CD4-positive, alpha-beta T cell treated with Interleukin-4 for 1 hour (primary cell): Measurements from ENCODE around the gene RREB1.

Experiments
- DNase-seq, 2 donors: peaks; one replicate each; pipeline ENCODE4 v3.0.0-alpha.2; 2020 to 2022

RREB1 gene

GRCh38 chr6:7230956-7231713 lies 123.4 kb downstream of the RREB1 start:
- DNase-seq, result no peak

- DNase-seq, result no peak
These were observed 124.6 kb downstream of the RREB1 start for GRCh38 chr6:7232351-7232750.

- DNase-seq, result no peak
These were observed 126.8 kb downstream of the RREB1 start for GRCh38 chr6:7234547-7234946.

DNA sequence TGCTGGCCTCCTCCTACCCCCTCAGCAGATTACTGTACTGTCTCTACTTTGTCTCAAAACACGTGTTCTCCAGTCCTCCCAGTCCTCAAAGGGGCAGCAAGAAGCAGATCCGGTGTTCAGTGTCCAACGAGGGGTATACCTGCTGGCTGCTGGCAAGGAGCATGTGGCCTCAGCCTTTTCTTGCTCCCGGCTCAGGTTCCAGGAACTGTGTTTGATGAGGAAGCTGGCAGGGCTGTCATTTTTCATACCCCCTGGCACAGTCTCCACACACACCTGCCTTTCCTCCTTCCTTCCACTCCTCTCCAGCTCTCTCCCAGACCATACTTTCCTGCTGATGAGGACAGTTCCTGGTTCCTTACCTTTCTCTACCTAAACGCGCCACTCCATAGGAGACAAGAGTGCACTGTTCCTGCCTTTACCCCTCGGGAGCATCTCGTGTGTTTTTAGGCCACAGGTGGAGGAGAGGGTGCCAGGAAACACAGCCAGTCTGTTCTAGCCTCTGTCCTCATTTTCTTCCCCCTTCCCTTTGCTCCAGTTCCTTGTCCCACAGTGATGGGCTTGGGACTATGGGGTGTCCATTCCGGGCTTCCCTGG lies 128.0 kb downstream of the RREB1 start:
- no peak for DNase-seq

GRCh38 chr6:7236306-7237209 lies 128.8 kb downstream of the RREB1 start:
- DNase-seq, result no peak

DNA sequence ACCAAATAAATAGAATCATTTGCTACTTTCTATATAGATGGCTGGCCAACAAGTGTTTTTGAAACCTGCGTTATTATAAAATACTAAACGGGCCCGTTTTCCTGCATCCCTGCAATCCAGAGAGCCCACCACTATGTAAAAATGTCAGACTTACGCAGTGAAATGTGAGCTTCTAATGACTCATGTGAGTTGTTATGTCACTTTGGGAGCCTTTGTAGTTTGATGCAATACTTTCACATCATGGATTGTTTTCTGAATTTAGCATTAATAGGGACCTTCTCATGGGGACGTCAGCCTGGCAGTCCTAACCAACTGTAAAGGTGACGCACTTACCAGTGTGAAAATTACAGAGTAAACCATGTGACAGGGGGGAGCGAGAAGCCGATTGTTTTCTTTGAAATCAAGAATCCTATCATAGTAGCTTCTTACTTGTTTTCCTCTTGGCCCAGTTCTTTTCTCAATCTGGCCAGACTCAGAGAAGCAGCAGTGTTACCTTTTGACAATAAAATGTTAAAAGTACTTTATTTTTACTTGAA lies 130.0 kb downstream of the RREB1 start:
- DNase-seq, result no peak

GRCh38 chr6:7238526-7238899 lies 130.8 kb downstream of the RREB1 start:
- DNase-seq, result no peak

DNA sequence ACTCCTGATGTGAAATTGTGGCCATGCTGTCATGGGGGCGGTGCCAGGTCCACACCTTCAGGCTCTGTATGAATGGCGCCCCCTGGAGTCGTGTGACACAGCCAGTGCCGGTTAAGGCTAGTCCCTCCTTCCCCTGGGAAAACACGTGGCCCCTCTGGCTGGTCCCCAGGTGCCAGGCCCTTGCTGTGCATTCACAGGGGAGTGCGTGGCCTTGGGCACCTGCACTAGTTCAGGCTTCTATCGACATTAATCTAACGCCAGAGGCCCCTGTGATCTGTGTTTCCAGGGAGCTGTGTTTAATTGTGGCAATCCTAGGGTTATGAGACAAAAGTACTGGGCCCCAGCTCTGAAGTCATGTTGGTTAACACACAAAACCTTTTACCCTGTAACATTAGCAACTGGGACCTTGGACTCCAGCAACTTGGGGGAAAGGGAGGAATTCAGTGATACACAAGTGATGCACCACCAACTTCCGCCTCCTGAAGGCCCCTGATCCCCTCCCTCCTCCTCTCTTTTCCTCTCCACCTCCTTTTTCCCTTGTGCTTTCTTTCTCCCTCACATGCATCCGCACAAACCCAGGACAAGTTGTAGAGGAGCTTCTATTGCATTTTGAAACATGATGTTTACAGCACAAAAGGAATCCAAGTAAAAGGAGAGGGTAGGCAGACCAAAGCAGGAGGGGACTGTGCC lies 131.3 kb downstream of the RREB1 start:
- peak; percentile 60 to 79 for DNase-seq

GRCh38 chr6:7239590-7239948 lies 131.8 kb downstream of the RREB1 start:
- DNase-seq, result no peak

- no peak for DNase-seq
These were observed 132.6 kb downstream of the RREB1 start for GRCh38 chr6:7240351-7240750.

- no peak for DNase-seq
These were observed 133.4 kb downstream of the RREB1 start for GRCh38 chr6:7241160-7241559.

DNA sequence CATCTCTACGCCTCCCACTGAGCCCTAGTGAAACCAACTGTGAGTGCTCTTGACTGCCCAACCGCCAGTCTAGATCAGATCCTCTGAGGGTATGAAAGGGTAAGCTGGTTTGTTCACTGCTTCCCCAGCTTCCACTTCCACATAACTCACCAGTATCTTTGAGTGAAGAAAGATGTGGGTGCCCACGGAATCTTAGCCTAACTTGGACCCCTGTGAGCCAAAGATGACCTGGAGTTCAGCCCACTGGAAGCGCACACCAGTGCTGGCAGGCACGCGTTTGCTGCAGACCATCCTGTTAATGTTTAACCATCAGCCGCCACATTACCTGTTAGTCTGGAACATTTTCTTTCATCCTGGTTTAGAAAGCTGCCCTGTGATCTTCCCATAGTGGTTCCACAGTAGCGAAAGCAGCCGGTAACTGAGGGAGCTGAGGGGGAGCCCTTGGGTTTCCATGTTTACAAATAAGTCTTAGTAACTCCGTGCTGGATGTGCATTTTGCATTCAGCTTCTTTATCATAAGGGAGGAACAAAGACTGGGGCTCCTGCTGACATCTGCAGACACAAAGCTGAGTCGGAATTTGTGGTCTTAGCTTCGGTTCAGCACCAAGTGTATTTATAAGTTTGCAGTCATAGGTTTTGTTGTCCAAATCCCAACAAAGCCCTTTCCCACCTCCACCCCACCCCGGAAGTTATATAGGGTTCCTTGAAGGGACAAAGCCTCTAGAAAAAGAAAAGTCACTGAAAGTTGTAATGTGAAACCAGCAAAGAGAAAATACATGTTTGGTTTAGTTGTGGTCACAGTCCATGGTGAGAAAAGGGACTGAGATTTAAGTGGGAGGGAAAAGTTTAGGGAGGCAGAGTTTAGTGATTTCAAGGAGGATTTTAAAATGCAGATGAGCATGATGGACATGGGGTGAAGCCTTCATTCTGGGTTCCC lies 134.2 kb downstream of the RREB1 start:
- no peak for DNase-seq

- no peak for DNase-seq
These were observed 135.0 kb downstream of the RREB1 start for GRCh38 chr6:7242835-7243178.

DNA sequence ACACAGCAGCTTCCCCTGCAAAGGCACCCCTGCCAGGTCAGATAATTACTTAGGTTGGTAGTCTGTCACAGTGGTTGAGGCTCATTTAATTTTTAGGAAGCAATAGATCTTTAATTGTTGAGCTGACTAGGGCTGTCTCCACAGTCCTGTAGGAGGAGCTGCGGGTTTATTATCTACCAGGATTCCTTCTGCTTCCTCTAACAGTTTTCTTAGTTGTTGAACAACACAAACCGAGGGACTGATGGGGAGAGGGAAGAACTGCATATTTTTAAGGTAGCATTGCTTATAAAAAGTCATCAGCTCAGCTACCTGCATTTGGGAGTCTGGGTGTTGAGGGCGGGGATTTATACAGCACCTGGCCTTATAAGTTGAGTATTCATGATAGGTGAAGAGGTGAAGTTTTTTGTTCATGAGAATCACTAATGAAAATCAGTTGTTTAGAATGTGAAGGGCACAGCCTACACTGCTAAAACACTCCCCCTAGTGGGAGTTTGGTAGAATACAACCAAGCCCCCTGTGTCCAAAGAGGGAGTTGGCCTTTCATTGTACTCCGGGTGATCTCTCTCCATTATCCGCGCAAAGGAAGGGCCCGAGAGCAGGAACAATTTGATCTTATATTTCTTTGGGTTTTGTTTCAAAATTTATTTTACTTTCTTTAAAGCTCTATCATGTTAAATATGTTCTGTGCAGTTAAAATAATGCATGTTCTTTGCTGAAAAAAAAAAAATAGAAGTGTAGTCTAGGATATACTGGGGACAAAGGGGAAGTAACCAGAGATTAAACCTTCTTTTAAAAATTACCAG lies 135.6 kb downstream of the RREB1 start:
- peak; percentile 47 to 73 for DNase-seq

GRCh38 chr6:7245668-7246393 lies 138.1 kb downstream of the RREB1 start:
- DNase-seq, result no peak

- DNase-seq, result no peak
These were observed 138.8 kb downstream of the RREB1 start for GRCh38 chr6:7246401-7247178.

GRCh38 chr6:7247179-7247456 lies 139.4 kb downstream of the RREB1 start:
- no peak for DNase-seq

GRCh38 chr6:7247828-7248227 lies 140.1 kb downstream of the RREB1 start:
- no peak for DNase-seq

GRCh38 chr6:7249391-7249790 lies 141.6 kb downstream of the RREB1 start:
- no peak for DNase-seq
